ENCODE results near the gene CTSC.

GRCh38 chr11:88277349-88277915 lies 60.1 kb downstream of the CTSC start:
- no peak for TF ChIP-seq USF1 (CRISPR knock-in tag; IDR thresholded peaks at IDR 0.05)
- no peak for TF ChIP-seq MAX (CRISPR knock-in tag; IDR thresholded peaks at IDR 0.05)
- TF ChIP-seq CTCF (IDR thresholded peaks at IDR 0.05): no peak
- TF ChIP-seq NR1H2 (CRISPR knock-in tag; IDR thresholded peaks at IDR 0.05): no peak
- no peak for TF ChIP-seq FOXJ3 (CRISPR knock-in tag; IDR thresholded peaks at IDR 0.05; ENCODE audit: borderline replicate concordance)
- no peak for TF ChIP-seq AFF4 (CRISPR knock-in tag; IDR thresholded peaks at IDR 0.05; ENCODE audit: borderline replicate concordance)
- no peak for TF ChIP-seq TP53 (CRISPR knock-in tag; IDR thresholded peaks at IDR 0.05)
- TF ChIP-seq RELA (CRISPR knock-in tag; IDR thresholded peaks at IDR 0.05; ENCODE audit: borderline replicate concordance): no peak
